ENCODE data around the gene PWWP2B. TPM values are rescaled to one million over a fixed set of nuclear protein-coding genes. Genes with fewer than 3 reads are reported as not detected.

The PWWP2B gene
- total and polyA plus RNA-seq, 2 of the 8 experiments (the other 6 are each of a cell fraction or from before 2014, with no cell fraction given), result 5.3 to 10.8 TPM

DNA sequence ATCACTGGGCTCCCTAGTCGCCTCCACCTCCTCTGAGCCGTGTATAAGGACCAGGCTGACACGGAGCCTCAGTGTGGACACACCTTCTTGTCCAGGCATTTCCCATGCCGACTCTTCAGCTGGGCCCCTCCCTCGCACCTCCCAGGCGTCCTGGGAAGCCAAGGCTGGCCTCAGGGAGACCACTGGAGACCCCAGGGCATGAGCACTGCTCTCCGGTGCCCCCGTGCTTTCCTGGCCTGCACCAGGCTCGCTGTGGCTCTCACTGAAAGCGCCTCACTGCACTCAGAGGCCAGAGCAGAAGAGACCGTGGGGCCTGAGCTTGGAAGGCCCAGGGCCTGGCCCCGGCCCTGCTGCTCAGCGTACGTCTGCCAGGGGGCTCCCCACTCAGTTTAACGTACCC, 33.6 kb upstream of the PWWP2B start:
- POLR2A ChIA-PET (ENCODE audit: partially characterized antibody), result interaction anchor here (0.8 kb wide), 1 partner anchor 88 kb away, joined by 3 read pairs; no protein-coding TSS in a partner anchor

More for the DNA sequence above, 33.6 kb upstream of the PWWP2B start:
- no peak overlapping the region for H3K23ac ChIP-seq (ENCODE audit: insufficient read length)
- H2BK12ac ChIP-seq (ENCODE audit: low read depth, low read length), result no peak overlapping the region
- TF ChIP-seq SIRT6 (IDR thresholded peaks at IDR 0.05; ENCODE audit: low read length), result no peak
- TF ChIP-seq CTCF (IDR thresholded peaks at IDR 0.05; ENCODE audit: control extremely low read depth in 1 of 3, insufficient read depth in 1 of 3, low read depth in 1 of 3, low read length in 3 of 3), result peak in 1 of 3 experiments; percentile 42; a peak in 2 of 4 replicates
- TF ChIP-seq ATF3 (IDR thresholded peaks at IDR 0.05; ENCODE audit: insufficient read depth, low read depth, low read length), result no peak
- TF ChIP-seq RAD21 (IDR thresholded peaks at IDR 0.05 in 1 of 2, conservative IDR thresholded peaks at IDR 0.05 in 1 of 2; ENCODE audit: low read depth in 2 of 2, low read length in 2 of 2), result peak in 1 of 2 experiments; percentile 32; a peak in 2 of 4 replicates
- 73% methylated on average over 14 of the region's 15 CpGs; no CpG with 5 or more reads in 1 of the 2 experiments for WGBS, 2 experiments (ENCODE audit: extremely low coverage in 1 of 2, insufficient coverage in 1 of 2, insufficient read length in 1 of 2, insufficient replicate concordance in 2 of 2, low coverage in 1 of 2, low lambda C conversion rate in 2 of 2, missing lambda C conversion rate in 1 of 2)
- H2BK15ac ChIP-seq (ENCODE audit: low read length), result no peak overlapping the region
- no peaks in the 10 kb centered on the region for H3K79me1 ChIP-seq (ENCODE audit: low read depth, low read length)
- H3K4me3 ChIP-seq (ENCODE audit: extremely low read depth in 1 of 4, insufficient read depth in 2 of 4, low read depth in 3 of 4, low read length in 4 of 4), result no peak overlapping the region
- peaks cover 7% of the 10 kb centered on the region; the same call in 1 of the 2 replicates for H3K23me2 ChIP-seq (ENCODE audit: low read depth, low read length)
- no peak overlapping the region for H2AFZ ChIP-seq (ENCODE audit: low read length)
- no peaks in the 10 kb centered on the region for H3K4me1 ChIP-seq (replicated peaks in 1 of 4; ENCODE audit: control insufficient read depth in 3 of 4, insufficient read depth in 4 of 4, low read length in 3 of 4)
- CTCF ChIA-PET (ENCODE audit: partially characterized antibody), result interaction anchor here (1.0 to 4.8 kb wide), 14 partner anchors 10 to 290 kb away, joined by 3 to 54 read pairs (median 4); no protein-coding TSS in a partner anchor
- H2BK5ac ChIP-seq (ENCODE audit: low read depth, low read length), result no peak overlapping the region
- H4K91ac ChIP-seq (replicated peaks; ENCODE audit: insufficient read length, low read length), result no peak overlapping the region
- H3K9me3 ChIP-seq (ENCODE audit: insufficient read depth in 2 of 2, low read depth in 1 of 2, low read length in 1 of 2), result no peaks in the 10 kb centered on the region
- DNase-seq (ENCODE audit: low read depth in 1 of 2, low spot score in 2 of 2) (no peak), FAIRE-seq (no peak)
- no peaks in the 10 kb centered on the region for H3K79me2 ChIP-seq (ENCODE audit: control insufficient read depth in 1 of 2, insufficient read depth in 2 of 2, low read length in 2 of 2)
- H3K27me3 ChIP-seq (replicated peaks in 1 of 4; ENCODE audit: control insufficient read depth in 3 of 4, extremely low read depth in 1 of 4, insufficient read depth in 3 of 4, low read length in 3 of 4), result peaks cover 0 to 2% (median 0%) of the 10 kb centered on the region in 4 experiments; a peak in 1 of 7 replicates
- 0 out of 2 replicates have a peak overlapping the region, but pooled peaks have one; percentile 72 for H2BK20ac ChIP-seq (ENCODE audit: low read length)
- H2BK120ac ChIP-seq (replicated peaks; ENCODE audit: low read depth, low read length), result no peak overlapping the region
- H3K9ac ChIP-seq (replicated peaks in 1 of 4; ENCODE audit: extremely low read depth in 1 of 4, low read depth in 3 of 4, low read length in 3 of 4), result no peak overlapping the region
- no peaks in the 10 kb centered on the region; a peak in 1 of 8 replicates for H3K36me3 ChIP-seq (ENCODE audit: control insufficient read depth in 2 of 4, insufficient read depth in 4 of 4, low read length in 3 of 4)
- H3K14ac ChIP-seq (ENCODE audit: insufficient read length), result no peak overlapping the region
- no peak overlapping the region for H2AK5ac ChIP-seq (ENCODE audit: low read depth, low read length)
- H3K18ac ChIP-seq (ENCODE audit: extremely low read depth, low read length), result no peak overlapping the region
- no peak overlapping the region for H4K5ac ChIP-seq (ENCODE audit: insufficient read length, low read depth, low read length)
- H4K8ac ChIP-seq (ENCODE audit: extremely low read depth, insufficient read depth, low read length), result no peak overlapping the region
- no peak overlapping the region for H3K56ac ChIP-seq (replicated peaks; ENCODE audit: insufficient read length, low read depth, low read length)
- H3K4ac ChIP-seq (replicated peaks; ENCODE audit: insufficient read length, low read depth, low read length), result no peak overlapping the region
- no peak overlapping the region for H3K27ac ChIP-seq (ENCODE audit: low read depth, low read length)
- H4K20me1 ChIP-seq (replicated peaks in 1 of 2; ENCODE audit: control insufficient read depth in 1 of 2, insufficient read depth in 2 of 2, low read length in 2 of 2), result peaks cover 0 to 5% of the 10 kb centered on the region in 2 experiments
- no peak overlapping the region for H3K4me2 ChIP-seq (ENCODE audit: insufficient read depth in 1 of 2, low read depth in 2 of 2, low read length in 2 of 2)

Measured in H1 (cell line).